GM23248 (cell line): ENCODE results near the gene OCLN. TPM values are rescaled to one million over a fixed set of nuclear protein-coding genes. Genes with fewer than 3 reads are reported as not detected.
"Not testable (repeated sequence)": the region's sequence is repeated elsewhere in the genome, so short reads cannot be mapped to it uniquely, and the experiment has no call there.

Experiments used
- DNase-seq: peaks from one replicate; pipeline ENCODE4 v3.0.0-alpha.2; 2015
- H2AFZ ChIP-seq: fragments of 200-600 bp; sonication (generic); 2 replicates; pipeline ENCODE4 v1.6.1; 2016; ENCODE audit warnings: antibody characterized with exemption
- H3F3A ChIP-seq: fragments of 200-600 bp; sonication (generic); 2 replicates; pipeline ENCODE4 v1.6.1; 2016; ENCODE audit warnings: mild to moderate bottlenecking, antibody characterized with exemption, mixed run types; ENCODE audit not compliant: insufficient read depth
- H3K27ac ChIP-seq: fragments of 200-600 bp; sonication (generic); 2 replicates; pipeline ENCODE4 v1.5.1; 2016; ENCODE audit warnings: mild to moderate bottlenecking
- H3K27me3 ChIP-seq: fragments of 200-600 bp; sonication (generic); replicated peaks from 2 replicates; pipeline ENCODE4 v1.6.1; 2016; ENCODE audit warnings: mild to moderate bottlenecking; ENCODE audit not compliant: insufficient read depth
- H3K36me3 ChIP-seq: fragments of 200-600 bp; sonication (generic); 2 replicates; pipeline ENCODE4 v1.6.1; 2016; ENCODE audit warnings: low read depth, mild to moderate bottlenecking
- H3K4me1 ChIP-seq: fragments of 200-600 bp; sonication (generic); 2 replicates; pipeline ENCODE4 v1.6.1; 2016; ENCODE audit warnings: mild to moderate bottlenecking; ENCODE audit not compliant: insufficient read depth
- H3K4me2 ChIP-seq: fragments of 200-600 bp; sonication (generic); one replicate; pipeline ENCODE4 v1.6.1; 2016; ENCODE audit warnings: mild to moderate bottlenecking; ENCODE audit not compliant: unreplicated experiment
- H3K4me3 ChIP-seq: fragments of 200-600 bp; sonication (generic); 2 replicates; pipeline ENCODE4 v1.5.1; 2016; ENCODE audit warnings: mild to moderate bottlenecking
- H3K79me2 ChIP-seq: fragments of 200-600 bp; sonication (generic); 2 replicates; pipeline ENCODE4 v1.6.1; 2016; ENCODE audit warnings: mild to moderate bottlenecking; ENCODE audit not compliant: insufficient read depth
- H3K9ac ChIP-seq: fragments of 200-600 bp; sonication (generic); 2 replicates; pipeline ENCODE4 v1.6.1; 2016; ENCODE audit warnings: mild to moderate bottlenecking
- H3K9me2 ChIP-seq: fragments of 200-600 bp; sonication (generic); 2 replicates; pipeline ENCODE4 v1.6.1; 2016; ENCODE audit warnings: mixed run types, mild to moderate bottlenecking, moderate library complexity; ENCODE audit not compliant: insufficient read depth
- H3K9me3 ChIP-seq: fragments of 200-600 bp; sonication (generic); one replicate; pipeline ENCODE4 v1.6.1; 2017; ENCODE audit warnings: low read depth
- H4K20me1 ChIP-seq: fragments of 200-600 bp; sonication (generic); 2 replicates; pipeline ENCODE4 v1.6.0; 2016; ENCODE audit not compliant: insufficient read depth
- WGBS, 2 experiments: methylation state at CpG; one replicate each; pipeline ENCODE4 v1.1.6; 2015 to 2017; ENCODE audit warnings: low lambda C conversion rate in 2 of 2, low coverage in 1 of 2; ENCODE audit errors: missing lambda C conversion rate in 2 of 2; 5-methylcytosine and 5-hydroxymethylcytosine counted together
- in situ Hi-C: fragments of 300-500 bp; cut with MboI; formaldehyde crosslinking; loops from 2 replicates; pipeline ENCODE4 v1.15.0; 2020
- polyA plus RNA-seq: library from polyadenylated mRNA; unstranded; fragments of >200 nt; fragmentation: Nextera tagmentation; extraction: Ambion mirVana; gene quantifications from 2 replicates; pipeline ENCODE4 v1.2.1, GENCODE V29; 2016
- total RNA-seq: library from RNA; depleted of rRNA; stranded (reverse); fragments of >200 nt; shearing (Covaris generic); gene quantifications from 2 replicates; pipeline ENCODE4 v1.2.3, GENCODE V29; 2014

Gene OCLN
- total and polyA plus RNA-seq, 2 experiments from 2014 or later = 0.59 to 1.7 TPM

- H3K4me1 ChIP-seq, H4K20me1 ChIP-seq, in situ Hi-C loops, H3K9me2 ChIP-seq, H3K36me3 ChIP-seq, DNase-seq, H3F3A ChIP-seq, H3K27me3 ChIP-seq, H3K9me3 ChIP-seq: not testable (repeated sequence)
- Histone ChIP-seq H3K27ac (peak overlapping the region; percentile 53), H3K4me3 (peak overlapping the region; percentile 69), H3K4me2 (peak overlapping the region; percentile 85), H3K9ac (peak overlapping the region; percentile 70), H3K79me2 (peaks cover 13% of the 10 kb centered on the region), H2AFZ (peak overlapping the region; percentile 69)
- 32 to 37% methylated on average over 26 to 27 of the region's 31 CpGs for WGBS, 2 experiments
Measured at GRCh38 chr5:69560587-69561431, 68.2 kb downstream of the OCLN start.

- not testable (repeated sequence) for H3K9me3 ChIP-seq
Measured at GRCh38 chr5:69566172-69566571, 73.6 kb downstream of the OCLN start.

DNA sequence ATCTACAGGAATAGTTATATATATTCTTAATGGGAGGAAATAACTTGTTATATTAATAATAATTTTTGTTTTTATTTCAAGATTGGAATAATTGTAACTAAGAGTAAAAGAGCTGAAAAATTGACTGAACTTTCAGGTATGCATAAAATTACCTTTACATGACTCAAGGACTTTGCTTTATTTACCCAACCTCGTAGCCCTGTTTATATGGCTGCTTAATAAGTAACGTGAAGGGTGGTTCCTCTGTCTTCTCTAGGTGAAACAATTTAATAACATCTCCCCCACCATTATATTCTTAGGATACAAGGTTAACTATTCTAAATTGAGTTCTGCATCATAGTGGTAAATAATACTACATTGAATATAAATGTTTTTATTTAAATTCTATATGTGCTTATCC, 75.5 kb downstream of the OCLN start:
- H3K4me3 ChIP-seq, H2AFZ ChIP-seq, H3K4me2 ChIP-seq, H3K9ac ChIP-seq, H3F3A ChIP-seq, H3K9me2 ChIP-seq, H3K79me2 ChIP-seq, H3K27me3 ChIP-seq, H4K20me1 ChIP-seq, H3K27ac ChIP-seq, H3K4me1 ChIP-seq, H3K36me3 ChIP-seq, DNase-seq, H3K9me3 ChIP-seq, in situ Hi-C loops: not testable (repeated sequence)
- 93 to 100% methylated on average over 1 of the region's 2 CpGs for WGBS, 2 experiments

More at GRCh38 chr5:69566172-69566571, 73.6 kb downstream of the OCLN start:
- WGBS, 2 experiments = 94 to 98% methylated on average over 2 of the region's 2 CpGs
- in situ Hi-C loops, H3K9ac ChIP-seq, H3K27ac ChIP-seq, H3K4me3 ChIP-seq, H3K36me3 ChIP-seq, H3K4me2 ChIP-seq, DNase-seq, H3K4me1 ChIP-seq, H4K20me1 ChIP-seq, H3K9me2 ChIP-seq, H3F3A ChIP-seq, H3K27me3 ChIP-seq, H2AFZ ChIP-seq, H3K79me2 ChIP-seq: not testable (repeated sequence)

DNA sequence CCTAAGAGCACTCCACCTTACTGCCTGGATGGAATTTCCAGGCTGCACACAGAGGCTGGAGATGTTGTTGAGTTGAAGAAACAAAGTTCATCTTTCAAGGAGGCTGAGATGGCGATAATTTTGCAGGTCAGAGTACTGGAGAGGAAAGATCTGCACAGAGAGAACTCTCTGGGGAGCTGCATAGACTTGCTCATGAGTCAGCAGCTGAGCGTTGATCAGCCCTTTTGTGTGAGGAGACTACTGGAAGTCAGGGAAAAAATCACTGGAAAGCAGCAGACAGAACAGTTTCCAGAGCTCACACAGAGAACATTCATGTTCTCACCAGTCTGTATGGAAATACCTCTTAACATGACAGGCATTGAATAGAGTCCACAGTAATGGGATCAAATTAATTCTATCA, 90.8 kb downstream of the OCLN start:
- H3K27me3 ChIP-seq, H3K79me2 ChIP-seq, H4K20me1 ChIP-seq, H3F3A ChIP-seq, H3K27ac ChIP-seq, H3K4me3 ChIP-seq, in situ Hi-C loops, H3K9ac ChIP-seq, H3K36me3 ChIP-seq, H3K9me2 ChIP-seq, H3K4me2 ChIP-seq, H3K9me3 ChIP-seq, H2AFZ ChIP-seq, DNase-seq, H3K4me1 ChIP-seq: not testable (repeated sequence)
- no CpG with 5 or more reads among the region's 2 CpGs for WGBS, 2 experiments

- H3K4me1 ChIP-seq, H3K27ac ChIP-seq, H3K4me2 ChIP-seq, H3K27me3 ChIP-seq, H3F3A ChIP-seq, DNase-seq, H2AFZ ChIP-seq, H3K9me2 ChIP-seq, H3K9me3 ChIP-seq, in situ Hi-C loops, H3K4me3 ChIP-seq, H3K9ac ChIP-seq, H4K20me1 ChIP-seq, H3K79me2 ChIP-seq, H3K36me3 ChIP-seq: not testable (repeated sequence)
- WGBS, 2 experiments = 25 to 58% methylated on average over 1 to 3 of the region's 7 CpGs
Measured at GRCh38 chr5:69596114-69596840, 103.7 kb downstream of the OCLN start.

DNA sequence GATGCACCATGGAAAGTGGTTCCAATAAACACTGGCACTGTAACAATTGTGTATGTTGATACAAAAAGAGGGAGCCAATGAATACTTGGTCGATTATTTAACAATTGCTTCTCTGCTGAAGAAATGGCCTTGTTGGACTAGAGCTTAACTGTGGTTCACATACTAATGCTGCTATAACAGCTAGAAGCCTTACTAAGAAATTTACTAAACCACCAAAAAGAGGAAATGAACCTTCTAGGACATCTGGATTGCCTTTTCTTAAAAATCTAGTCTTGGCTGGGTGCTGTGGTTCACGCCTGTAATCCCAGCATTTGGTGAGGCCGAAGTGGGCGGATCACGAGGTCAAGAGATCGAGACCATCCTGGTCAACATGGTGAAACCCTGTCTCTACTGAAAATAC, 109.4 kb downstream of the OCLN start:
- H3K9ac ChIP-seq, H3K4me3 ChIP-seq, in situ Hi-C loops, H4K20me1 ChIP-seq, H3K4me1 ChIP-seq, H3K79me2 ChIP-seq, H3F3A ChIP-seq, DNase-seq, H3K4me2 ChIP-seq, H3K27ac ChIP-seq, H3K27me3 ChIP-seq, H3K9me2 ChIP-seq, H2AFZ ChIP-seq, H3K36me3 ChIP-seq, H3K9me3 ChIP-seq: not testable (repeated sequence)
- 63% methylated on average over 2 of the region's 6 CpGs; no CpG with 5 or more reads in 1 of the 2 experiments for WGBS, 2 experiments

DNA sequence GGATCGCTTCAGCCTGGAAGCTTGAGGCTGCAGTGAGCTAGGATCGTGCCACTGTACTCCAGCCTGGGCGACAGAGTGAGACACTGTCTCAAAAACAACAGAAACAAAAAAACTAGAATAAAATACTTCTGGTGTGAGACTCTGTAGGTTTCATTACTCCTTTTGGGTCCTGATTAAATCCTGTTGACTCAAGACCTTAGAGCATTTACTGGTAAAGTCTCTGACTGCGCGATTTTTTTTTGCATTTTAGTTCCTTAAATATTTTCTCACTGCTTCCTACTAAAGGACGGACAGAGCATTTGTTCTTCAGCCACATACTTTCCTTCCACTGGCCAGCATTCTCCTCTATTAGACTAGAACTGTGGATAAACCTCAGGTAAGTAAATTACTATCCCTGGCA, 114.2 kb downstream of the OCLN start:
- H3K9me3 ChIP-seq, H3K4me2 ChIP-seq, in situ Hi-C loops, H3F3A ChIP-seq, H3K36me3 ChIP-seq, H3K27ac ChIP-seq, H4K20me1 ChIP-seq, H2AFZ ChIP-seq, H3K79me2 ChIP-seq, H3K27me3 ChIP-seq, DNase-seq, H3K4me1 ChIP-seq, H3K9ac ChIP-seq, H3K4me3 ChIP-seq, H3K9me2 ChIP-seq: not testable (repeated sequence)
- 68 to 73% methylated on average over 3 of the region's 6 CpGs for WGBS, 2 experiments
